ENCODE data around the gene AURKA. TPM values are rescaled to one million over a fixed set of nuclear protein-coding genes. Genes with fewer than 3 reads are reported as not detected.
A peak's percentile ranks its signal among the peaks of the same experiment; 100 is the strongest.

AURKA gene
- total and polyA plus RNA-seq, 12 donors = 1.1 to 56.6 (median 3.1) TPM

DNA sequence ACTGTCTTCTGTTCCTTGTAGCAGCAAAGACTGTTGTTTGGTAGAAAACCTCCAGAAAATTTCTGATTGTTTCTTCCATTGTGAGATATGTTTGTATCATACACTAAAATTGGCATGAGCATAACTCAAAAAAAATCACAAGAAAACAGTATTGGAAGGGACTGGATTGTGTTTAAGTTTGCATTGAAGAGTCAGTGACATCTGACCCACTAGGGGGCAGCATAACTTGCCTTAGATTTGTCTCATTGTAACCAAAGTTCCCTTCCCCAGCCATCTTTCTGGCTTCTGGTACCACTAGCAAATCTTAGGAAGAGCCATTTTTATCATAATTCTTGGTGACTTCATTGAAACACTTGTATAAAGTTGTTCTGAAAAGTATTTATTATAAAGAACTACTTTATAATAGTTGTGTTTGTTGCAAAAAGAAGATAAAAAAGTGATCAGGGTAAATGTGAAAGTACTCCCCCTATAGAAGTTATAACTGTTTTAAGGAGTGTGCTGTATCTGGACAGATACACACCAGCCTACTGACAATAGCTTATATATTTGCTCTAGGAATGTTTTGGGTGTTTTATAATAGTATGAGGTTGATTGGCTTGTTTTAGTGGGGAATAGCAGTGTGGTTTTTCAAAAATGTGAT is 8.1 kb upstream of the AURKA start:
- Histone ChIP-seq H3K36me3 (replicated peaks in 1 of 2) (peaks cover 0 to 80% of the 10 kb centered on the region in 2 donors), H3K4me1 (replicated peaks in 1 of 2) (peaks cover 0 to 7% of the 10 kb centered on the region in 2 donors), H3K27ac (no peak overlapping the region), H3K4me3 (no peak overlapping the region), H3K9me3 (replicated peaks in 1 of 3) (no peaks in the 10 kb centered on the region), H3K27me3 (no peaks in the 10 kb centered on the region)
- intact Hi-C loops (cut with DNase I) = no loop called here
- DNase-seq = peak in 6 of 7 donors; percentile 46 to 78 (median 60)
- no peak for TF ChIP-seq POLR2A (IDR thresholded peaks at IDR 0.05)
- TF ChIP-seq, protein P1, sequence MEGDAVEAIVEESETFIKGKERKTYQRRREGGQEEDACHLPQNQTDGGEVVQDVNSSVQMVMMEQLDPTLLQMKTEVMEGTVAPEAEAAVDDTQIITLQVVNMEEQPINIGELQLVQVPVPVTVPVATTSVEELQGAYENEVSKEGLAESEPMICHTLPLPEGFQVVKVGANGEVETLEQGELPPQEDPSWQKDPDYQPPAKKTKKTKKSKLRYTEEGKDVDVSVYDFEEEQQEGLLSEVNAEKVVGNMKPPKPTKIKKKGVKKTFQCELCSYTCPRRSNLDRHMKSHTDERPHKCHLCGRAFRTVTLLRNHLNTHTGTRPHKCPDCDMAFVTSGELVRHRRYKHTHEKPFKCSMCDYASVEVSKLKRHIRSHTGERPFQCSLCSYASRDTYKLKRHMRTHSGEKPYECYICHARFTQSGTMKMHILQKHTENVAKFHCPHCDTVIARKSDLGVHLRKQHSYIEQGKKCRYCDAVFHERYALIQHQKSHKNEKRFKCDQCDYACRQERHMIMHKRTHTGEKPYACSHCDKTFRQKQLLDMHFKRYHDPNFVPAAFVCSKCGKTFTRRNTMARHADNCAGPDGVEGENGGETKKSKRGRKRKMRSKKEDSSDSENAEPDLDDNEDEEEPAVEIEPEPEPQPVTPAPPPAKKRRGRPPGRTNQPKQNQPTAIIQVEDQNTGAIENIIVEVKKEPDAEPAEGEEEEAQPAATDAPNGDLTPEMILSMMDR (IDR thresholded peaks at IDR 0.05) = peak; percentile 56 to 88 (median 67)

DNA sequence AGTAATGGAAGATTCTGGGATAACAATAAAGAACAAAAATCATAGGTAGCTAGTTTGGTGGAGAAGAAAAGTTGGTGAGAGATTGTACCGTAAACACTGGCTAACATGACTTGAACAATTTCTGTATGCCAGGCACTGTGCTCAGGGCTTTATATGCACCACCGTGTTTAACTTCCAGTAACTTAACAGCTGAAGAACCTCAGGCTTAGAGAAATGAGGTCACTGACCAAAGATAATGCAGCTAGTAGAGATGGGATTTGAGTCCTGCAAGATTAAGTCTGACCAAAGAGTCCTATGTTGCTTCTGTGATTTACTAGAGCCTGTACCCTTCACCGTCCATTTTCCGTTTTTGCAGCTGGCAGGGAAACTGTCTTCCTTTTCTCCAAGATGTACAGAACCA is 3.2 kb upstream of the AURKA start:
- TF ChIP-seq POLR2A (IDR thresholded peaks at IDR 0.05) = no peak
- TF ChIP-seq, protein P1 (IDR thresholded peaks at IDR 0.05) = no peak
- intact Hi-C loops (cut with DNase I) = loop anchor here (5.0 to 10.0 kb wide), 2 partner anchors 70 to 82 kb away; partner anchors contain the start of gene RTF2 (in 1 of the 2)
- Histone ChIP-seq H3K36me3 (replicated peaks in 1 of 2) (peaks cover 0 to 48% of the 10 kb centered on the region in 2 donors), H3K4me1 (replicated peaks in 1 of 2) (peaks cover 11 to 33% of the 10 kb centered on the region in 2 donors), H3K27me3 (no peaks in the 10 kb centered on the region), H3K4me3 (no peak overlapping the region), H3K9me3 (replicated peaks in 1 of 3) (no peaks in the 10 kb centered on the region), H3K27ac (no peak overlapping the region)
- DNase-seq = no peak
- WGBS, 4 donors = 83 to 93% (median 87%) methylated on average over 4 of the region's 4 CpGs

- DNase-seq = no peak
- intact Hi-C loops (cut with DNase I) = loop anchor here (5.0 to 10.0 kb wide), 2 partner anchors 71 to 74 kb away; partner anchors contain the start of gene RTF2 (in 2 of the 2)
- TF ChIP-seq POLR2A (IDR thresholded peaks at IDR 0.05) = no peak
- TF ChIP-seq, protein P1 (IDR thresholded peaks at IDR 0.05) = no peak
- H3K27me3 ChIP-seq = no peaks in the 10 kb centered on the region
- H3K36me3 ChIP-seq (replicated peaks in 1 of 2) = peaks cover 0 to 35% of the 10 kb centered on the region in 2 donors
- H3K27ac ChIP-seq = peak overlapping the region in 1 of 5 donors; percentile 2
- H3K9me3 ChIP-seq (replicated peaks in 1 of 3) = no peaks in the 10 kb centered on the region
- H3K4me1 ChIP-seq (replicated peaks in 1 of 2) = peaks cover 11 to 29% of the 10 kb centered on the region in 2 donors
- H3K4me3 ChIP-seq = peak overlapping the region in 1 of 4 donors; percentile 65
- WGBS, 4 donors = 46 to 53% (median 51%) methylated on average over 8 of the region's 8 CpGs
Observed at GRCh38 chr20:56393653-56394052, 1.6 kb upstream of the AURKA start.

- Histone ChIP-seq H3K27ac (peak overlapping the region in 4 of 5 donors; percentile 66 to 94 (median 78)), H3K4me1 (replicated peaks in 1 of 2) (peaks cover 11 to 29% of the 10 kb centered on the region in 2 donors), H3K4me3 (peak overlapping the region; percentile 17 to 83 (median 42)), H3K36me3 (replicated peaks in 1 of 2) (peaks cover 0 to 28% of the 10 kb centered on the region in 2 donors), H3K27me3 (no peaks in the 10 kb centered on the region), H3K9me3 (replicated peaks in 1 of 3) (no peaks in the 10 kb centered on the region)
- intact Hi-C loops (cut with DNase I) = loop anchor here (5.0 to 10.0 kb wide), 2 partner anchors 72 to 74 kb away; partner anchors contain the start of gene RTF2 (in 2 of the 2)
- 1 to 2% (median 1%) methylated on average over 18 of the region's 18 CpGs for WGBS, 4 donors
- no peak for DNase-seq
- TF ChIP-seq, protein P1 (IDR thresholded peaks at IDR 0.05) = no peak
- TF ChIP-seq POLR2A (IDR thresholded peaks at IDR 0.05) = no peak
Observed at GRCh38 chr20:56392881-56393482, 967 bp upstream of the AURKA start.

All from adrenal gland (tissue), 12 donors.